Measurements from ENCODE around the gene OPN3. TPM values are rescaled to one million over a fixed set of nuclear protein-coding genes. Genes with fewer than 3 reads are reported as not detected.
"Not testable (repeated sequence)": the region's sequence is repeated elsewhere in the genome, so short reads cannot be mapped to it uniquely, and the experiment has no call there.

OPN3 gene, protein sequence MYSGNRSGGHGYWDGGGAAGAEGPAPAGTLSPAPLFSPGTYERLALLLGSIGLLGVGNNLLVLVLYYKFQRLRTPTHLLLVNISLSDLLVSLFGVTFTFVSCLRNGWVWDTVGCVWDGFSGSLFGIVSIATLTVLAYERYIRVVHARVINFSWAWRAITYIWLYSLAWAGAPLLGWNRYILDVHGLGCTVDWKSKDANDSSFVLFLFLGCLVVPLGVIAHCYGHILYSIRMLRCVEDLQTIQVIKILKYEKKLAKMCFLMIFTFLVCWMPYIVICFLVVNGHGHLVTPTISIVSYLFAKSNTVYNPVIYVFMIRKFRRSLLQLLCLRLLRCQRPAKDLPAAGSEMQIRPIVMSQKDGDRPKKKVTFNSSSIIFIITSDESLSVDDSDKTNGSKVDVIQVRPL
- 14.1 and 21.9 TPM in 2 replicates for polyA plus RNA-seq (2011; rRNA removed)
- 8.2 and 8.9 TPM in 2 replicates for polyA minus RNA-seq (2011; rRNA and poly(A)+ RNA removed)

GRCh38 chr1:241640149-241640866 is at the start of gene OPN3, which contains the start of gene CHML:
TSS of gene OPN3 (minus strand) at chr1:241640369. CDS start at chr1:241640254, 115 bp downstream.
TSS of gene CHML (minus strand) at chr1:241640369. CDS start at chr1:241635766, 4,603 bp downstream.
- Histone ChIP-seq H3K36me3 (ENCODE audit: control insufficient read depth, insufficient read depth, low read length) (peaks cover 2% of the 10 kb centered on the region; the same call in 1 of the 2 replicates), H3K4me3 (ENCODE audit: low read depth, low read length) (peak within 1 kb of the TSS; percentile 98), H3K27me3 (ENCODE audit: control insufficient read depth, insufficient read depth, low read length) (no peaks in the 10 kb centered on the region)
- DNase-seq (ENCODE audit: low read depth) = peak; percentile 33
- CTCF ChIA-PET = interaction anchor here (0.7 to 2.2 kb wide), 4 partner anchors 8 to 196 kb away, joined by 3 to 6 read pairs (median 4); no protein-coding TSS in a partner anchor
- POLR2A ChIA-PET = interaction anchor here (0.6 to 0.7 kb wide), 2 partner anchors 30 to 37 kb away, joined by 3 to 15 read pairs; no protein-coding TSS in a partner anchor
- TF ChIP-seq CTCF (IDR thresholded peaks at IDR 0.05; ENCODE audit: insufficient read depth, low read depth, low read length) = no peak

DNA sequence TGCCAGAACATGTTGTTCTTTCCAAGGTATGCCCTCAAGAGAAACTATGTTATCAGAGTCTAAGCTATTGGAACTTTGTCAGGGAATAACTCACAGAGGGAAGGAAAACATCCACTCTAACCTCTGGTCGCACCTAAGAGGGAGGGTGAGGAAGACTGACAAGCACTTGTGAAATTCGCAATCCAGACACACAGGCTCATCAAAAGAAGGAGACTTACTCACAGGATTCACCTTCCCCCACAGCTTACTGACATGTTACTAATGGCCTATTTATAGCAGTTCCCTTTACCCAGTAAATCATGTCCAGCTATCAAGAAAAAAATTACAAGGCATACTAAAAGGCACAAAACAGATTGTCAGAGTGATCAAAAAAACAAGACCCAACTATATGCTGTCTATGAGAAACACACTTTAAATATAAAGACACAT is 48.8 kb upstream of the OPN3 start:
- no peak for TF ChIP-seq CTCF (IDR thresholded peaks at IDR 0.05; ENCODE audit: insufficient read depth, low read depth, low read length)
- DNase-seq (ENCODE audit: low read depth) = no peak
- POLR2A ChIA-PET = no interaction called here
- CTCF ChIA-PET = interaction anchor here (1.4 kb wide), 1 partner anchor 78 kb away, joined by 4 read pairs; no protein-coding TSS in a partner anchor
- Histone ChIP-seq H3K36me3 (ENCODE audit: control insufficient read depth, insufficient read depth, low read length) (no peaks in the 10 kb centered on the region), H3K27me3 (ENCODE audit: control insufficient read depth, insufficient read depth, low read length) (no peaks in the 10 kb centered on the region), H3K4me3 (ENCODE audit: low read depth, low read length) (no peak overlapping the region)

DNA sequence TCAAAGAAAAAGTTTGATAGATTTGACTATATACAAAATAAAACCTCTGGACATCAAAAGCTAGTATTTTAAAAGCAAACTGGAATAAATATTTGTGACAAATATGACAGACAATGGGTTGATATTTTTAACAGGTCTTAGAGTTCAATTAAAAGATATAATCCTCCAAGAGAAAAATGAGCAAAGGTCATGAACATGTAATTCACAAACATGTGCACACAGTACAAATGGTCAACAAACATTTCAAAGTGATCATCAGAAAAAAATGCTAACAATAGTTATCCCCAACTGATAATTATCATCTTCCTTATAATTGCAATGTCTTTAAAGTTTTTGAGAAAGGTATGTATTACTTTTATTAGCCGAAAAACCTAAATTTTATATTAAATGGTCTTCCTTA is 43.9 kb upstream of the OPN3 start:
- H3K27me3 ChIP-seq (ENCODE audit: control insufficient read depth, insufficient read depth, low read length) = peaks cover 2% of the 10 kb centered on the region
- no peaks in the 10 kb centered on the region for H3K36me3 ChIP-seq (ENCODE audit: control insufficient read depth, insufficient read depth, low read length)
- no peak for TF ChIP-seq CTCF (IDR thresholded peaks at IDR 0.05; ENCODE audit: insufficient read depth, low read depth, low read length)
- DNase-seq (ENCODE audit: low read depth) = no peak
- POLR2A ChIA-PET = no interaction called here
- CTCF ChIA-PET = interaction anchor here (0.7 to 0.8 kb wide), 2 partner anchors 14 to 16 kb away, joined by 3 read pairs; no protein-coding TSS in a partner anchor
- H3K4me3 ChIP-seq (ENCODE audit: low read depth, low read length) = no peak overlapping the region

- Histone ChIP-seq H3K4me3 (ENCODE audit: low read depth, low read length) (no peak overlapping the region), H3K27me3 (ENCODE audit: control insufficient read depth, insufficient read depth, low read length) (peaks cover 3% of the 10 kb centered on the region), H3K36me3 (ENCODE audit: control insufficient read depth, insufficient read depth, low read length) (no peaks in the 10 kb centered on the region)
- POLR2A ChIA-PET = no interaction called here
- no peak for TF ChIP-seq CTCF (IDR thresholded peaks at IDR 0.05; ENCODE audit: insufficient read depth, low read depth, low read length)
- no peak for DNase-seq (ENCODE audit: low read depth)
- CTCF ChIA-PET = interaction anchor here (2.0 kb wide), 1 partner anchor 23 kb away, joined by 5 read pairs; no protein-coding TSS in a partner anchor
Measured at GRCh38 chr1:241682921-241683320, 42.8 kb upstream of the OPN3 start.

- ChIA-PET POLR2A (interaction anchor here (0.7 kb wide), 1 partner anchor 21 kb away, joined by 3 read pairs; no protein-coding TSS in a partner anchor), CTCF (interaction anchor here (2.0 kb wide), 1 partner anchor 24 kb away, joined by 5 read pairs; no protein-coding TSS in a partner anchor)
- DNase-seq (ENCODE audit: low read depth); H3K27me3 ChIP-seq (ENCODE audit: control insufficient read depth, insufficient read depth, low read length); H3K4me3 ChIP-seq (ENCODE audit: low read depth, low read length); H3K36me3 ChIP-seq (ENCODE audit: control insufficient read depth, insufficient read depth, low read length): not testable (repeated sequence)
Measured at GRCh38 chr1:241681861-241682448, 41.8 kb upstream of the OPN3 start.

Measured in BJ (cell line).